Activated CD4-positive, alpha-beta T cell treated with anti-CD3 and anti-CD28 coated beads, Interleukin-2, amount 50 U/mL, for 48 hours (primary cell): Measurements from ENCODE around the gene THOC3.
"Not testable (repeated sequence)": the region's sequence is repeated elsewhere in the genome, so short reads cannot be mapped to it uniquely, and the experiment has no call there.

ENCODE experiments used
- DNase-seq, 2 experiments: peaks; one replicate each; pipeline ENCODE4 v3.0.0-alpha.2; 2020

THOC3 gene

GRCh38 chr5:175967471-175968372 is at the start of gene THOC3:
Gene THOC3, minus strand, starts transcription at chr5:175968315. Its CDS starts 107 bp downstream, at chr5:175968208.
- DNase-seq: peak; percentile 64 to 70

GRCh38 chr5:176017324-176017723 is 49.2 kb upstream of the THOC3 start:
- DNase-seq: not testable (repeated sequence)

- DNase-seq: not testable (repeated sequence)
These were observed 46.2 kb upstream of the THOC3 start for GRCh38 chr5:176014360-176014759.

GRCh38 chr5:176011088-176011487 is 43.0 kb upstream of the THOC3 start:
- not testable (repeated sequence) for DNase-seq

- not testable (repeated sequence) for DNase-seq
These were observed 42.1 kb upstream of the THOC3 start for GRCh38 chr5:176010202-176010601.

GRCh38 chr5:176007220-176007619 is 39.1 kb upstream of the THOC3 start:
- not testable (repeated sequence) for DNase-seq

GRCh38 chr5:176006819-176007218 is 38.7 kb upstream of the THOC3 start:
- DNase-seq: not testable (repeated sequence)

GRCh38 chr5:175997979-175998378 is 29.9 kb upstream of the THOC3 start:
- DNase-seq: not testable (repeated sequence)

- not testable (repeated sequence) for DNase-seq
These were observed 29.4 kb upstream of the THOC3 start for GRCh38 chr5:175997495-175997894.

- DNase-seq: not testable (repeated sequence)
These were observed 28.7 kb upstream of the THOC3 start for GRCh38 chr5:175996791-175997190.

- not testable (repeated sequence) for DNase-seq
These were observed 27.4 kb upstream of the THOC3 start for GRCh38 chr5:175995506-175995905.

GRCh38 chr5:175979371-175979995 is 11.4 kb upstream of the THOC3 start:
- DNase-seq: not testable (repeated sequence)

- not testable (repeated sequence) for DNase-seq
These were observed 266 bp upstream of the THOC3 start for GRCh38 chr5:175968381-175968780.

- not testable (repeated sequence) for DNase-seq
These were observed 5.8 kb downstream of the THOC3 start for GRCh38 chr5:175962329-175962728.

- not testable (repeated sequence) for DNase-seq
These were observed 7.9 kb downstream of the THOC3 start for GRCh38 chr5:175960228-175960627.

GRCh38 chr5:175958515-175958914 is 9.6 kb downstream of the THOC3 start:
- DNase-seq: not testable (repeated sequence)

- DNase-seq: not testable (repeated sequence)
These were observed 14.0 kb downstream of the THOC3 start for GRCh38 chr5:175954107-175954506.

GRCh38 chr5:175952810-175953209 is 15.3 kb downstream of the THOC3 start:
- not testable (repeated sequence) for DNase-seq

GRCh38 chr5:175951339-175951969 is 16.7 kb downstream of the THOC3 start:
- DNase-seq: not testable (repeated sequence)

- DNase-seq: not testable (repeated sequence)
These were observed 19.6 kb downstream of the THOC3 start for GRCh38 chr5:175948329-175949108.

GRCh38 chr5:175943253-175943652 is 24.9 kb downstream of the THOC3 start:
- not testable (repeated sequence) for DNase-seq

GRCh38 chr5:175940632-175941031 is 27.5 kb downstream of the THOC3 start:
- DNase-seq: not testable (repeated sequence)
